Loucy (cell line): Measurements from ENCODE around the gene MUC7.

Source experiments
- H2AFZ ChIP-seq: fragments of 200-600 bp; sonication (generic); 2 replicates; pipeline ENCODE4 v1.6.0; 2016; ENCODE audit warnings: antibody characterized with exemption, mild to moderate bottlenecking, low read length, moderate library complexity
- H3F3A ChIP-seq: fragments of 200-600 bp; 2 replicates; pipeline ENCODE4 v1.6.0; 2016; ENCODE audit warnings: antibody characterized with exemption, low read depth, mild to moderate bottlenecking
- H3K27me3 ChIP-seq: fragments of 200-600 bp; sonication (generic); 2 replicates; pipeline ENCODE4 v1.6.1; 2014; ENCODE audit warnings: low read length, mild to moderate bottlenecking; ENCODE audit not compliant: insufficient read depth, poor library complexity, severe bottlenecking
- H3K36me3 ChIP-seq: fragments of 200-600 bp; sonication (generic); 2 replicates; pipeline ENCODE4 v1.6.1; 2016; ENCODE audit warnings: low read length; ENCODE audit not compliant: insufficient read depth
- H3K4me1 ChIP-seq: fragments of 200-600 bp; sonication (generic); 2 replicates; pipeline ENCODE4 v1.5.1; 2014; ENCODE audit warnings: low read length, mild to moderate bottlenecking; ENCODE audit not compliant: insufficient read depth, poor library complexity, severe bottlenecking
- H3K4me2 ChIP-seq: fragments of 200-600 bp; sonication (generic); 2 replicates; pipeline ENCODE4 v1.6.0; 2014; ENCODE audit warnings: antibody characterized with exemption, low read length, low read depth, mild to moderate bottlenecking; ENCODE audit not compliant: poor library complexity, severe bottlenecking
- H3K4me3 ChIP-seq: fragments of 200-600 bp; sonication (generic); 2 replicates; pipeline ENCODE4 v1.5.1; 2014; ENCODE audit warnings: low read length, mild to moderate bottlenecking, mixed read lengths; ENCODE audit not compliant: poor library complexity, severe bottlenecking
- H3K79me2 ChIP-seq: fragments of 200-600 bp; sonication (generic); 2 replicates; pipeline ENCODE4 v1.6.1; 2014; ENCODE audit warnings: low read length; ENCODE audit not compliant: insufficient read depth
- H3K9ac ChIP-seq: fragments of 200-600 bp; sonication (generic); 2 replicates; pipeline ENCODE4 v1.6.0; 2014; ENCODE audit warnings: mild to moderate bottlenecking, low read depth, low read length, moderate library complexity; ENCODE audit not compliant: poor library complexity, severe bottlenecking
- H3K9me2 ChIP-seq: fragments of 200-600 bp; sonication (generic); replicated peaks from 2 replicates; pipeline ENCODE4 v1.6.1; 2016; ENCODE audit warnings: low read depth, low read length, mixed read lengths
- H3K9me3 ChIP-seq: fragments of 200-600 bp; sonication (generic); 2 replicates; pipeline ENCODE4 v1.6.1; 2014; ENCODE audit warnings: mild to moderate bottlenecking, antibody characterized with exemption, low read length, low read depth; ENCODE audit not compliant: insufficient read depth
- H4K20me1 ChIP-seq: fragments of 200-600 bp; sonication (generic); 2 replicates; pipeline ENCODE4 v1.6.0; 2014; ENCODE audit warnings: antibody characterized with exemption, low read length, mild to moderate bottlenecking; ENCODE audit not compliant: insufficient read depth, poor library complexity, severe bottlenecking
- EZH2phosphoT487 ChIP-seq: fragments of 200-600 bp; IDR thresholded peaks from 2 replicates; pipeline ENCODE4 v1.6.1; 2018; ENCODE audit warnings: antibody characterized with exemption, mild to moderate bottlenecking, moderate library complexity, borderline replicate concordance
- TF ChIP-seq, protein P1 (sequence below): fragments of 200-600 bp; sonication (generic); conservative IDR thresholded peaks from 2 replicates; pipeline ENCODE4 v1.5.1; 2014; ENCODE audit warnings: mild to moderate bottlenecking, antibody characterized with exemption, low read length

Gene MUC7

DNA sequence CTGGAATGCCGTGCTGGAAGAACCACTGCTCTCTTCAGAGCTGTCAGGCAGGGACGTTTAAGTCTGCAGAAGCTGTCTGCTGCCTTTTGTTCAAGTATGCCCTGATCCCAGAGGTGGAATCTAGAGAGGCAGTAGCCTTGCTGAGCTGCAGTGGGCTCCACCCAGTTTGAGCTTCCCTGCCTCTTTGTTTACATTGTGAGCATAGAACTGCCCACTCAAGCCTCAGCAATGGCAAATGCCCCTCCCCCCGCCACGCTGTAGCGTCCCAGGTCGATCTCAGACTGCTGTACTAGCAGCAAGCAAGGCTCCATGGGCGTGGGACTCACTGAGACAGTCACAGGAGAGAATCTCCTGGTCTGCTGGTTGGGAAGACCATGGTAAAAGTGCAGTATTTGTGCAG lies 34.8 kb upstream of the MUC7 start:
- Histone ChIP-seq H3K9me3 (no peaks in the 10 kb centered on the region), H2AFZ (no peak overlapping the region), H3F3A (no peaks in the 10 kb centered on the region), H3K9ac (no peak overlapping the region), H3K4me3 (no peak overlapping the region), H3K4me1 (no peaks in the 10 kb centered on the region), H4K20me1 (no peaks in the 10 kb centered on the region), H3K9me2 (no peaks in the 10 kb centered on the region), H3K36me3 (no peaks in the 10 kb centered on the region), H3K79me2 (no peaks in the 10 kb centered on the region), H3K27me3 (no peaks in the 10 kb centered on the region), H3K4me2 (no peak overlapping the region)
- TF ChIP-seq, protein P1, sequence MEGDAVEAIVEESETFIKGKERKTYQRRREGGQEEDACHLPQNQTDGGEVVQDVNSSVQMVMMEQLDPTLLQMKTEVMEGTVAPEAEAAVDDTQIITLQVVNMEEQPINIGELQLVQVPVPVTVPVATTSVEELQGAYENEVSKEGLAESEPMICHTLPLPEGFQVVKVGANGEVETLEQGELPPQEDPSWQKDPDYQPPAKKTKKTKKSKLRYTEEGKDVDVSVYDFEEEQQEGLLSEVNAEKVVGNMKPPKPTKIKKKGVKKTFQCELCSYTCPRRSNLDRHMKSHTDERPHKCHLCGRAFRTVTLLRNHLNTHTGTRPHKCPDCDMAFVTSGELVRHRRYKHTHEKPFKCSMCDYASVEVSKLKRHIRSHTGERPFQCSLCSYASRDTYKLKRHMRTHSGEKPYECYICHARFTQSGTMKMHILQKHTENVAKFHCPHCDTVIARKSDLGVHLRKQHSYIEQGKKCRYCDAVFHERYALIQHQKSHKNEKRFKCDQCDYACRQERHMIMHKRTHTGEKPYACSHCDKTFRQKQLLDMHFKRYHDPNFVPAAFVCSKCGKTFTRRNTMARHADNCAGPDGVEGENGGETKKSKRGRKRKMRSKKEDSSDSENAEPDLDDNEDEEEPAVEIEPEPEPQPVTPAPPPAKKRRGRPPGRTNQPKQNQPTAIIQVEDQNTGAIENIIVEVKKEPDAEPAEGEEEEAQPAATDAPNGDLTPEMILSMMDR = no peak
- TF ChIP-seq EZH2phosphoT487 = no peak

DNA sequence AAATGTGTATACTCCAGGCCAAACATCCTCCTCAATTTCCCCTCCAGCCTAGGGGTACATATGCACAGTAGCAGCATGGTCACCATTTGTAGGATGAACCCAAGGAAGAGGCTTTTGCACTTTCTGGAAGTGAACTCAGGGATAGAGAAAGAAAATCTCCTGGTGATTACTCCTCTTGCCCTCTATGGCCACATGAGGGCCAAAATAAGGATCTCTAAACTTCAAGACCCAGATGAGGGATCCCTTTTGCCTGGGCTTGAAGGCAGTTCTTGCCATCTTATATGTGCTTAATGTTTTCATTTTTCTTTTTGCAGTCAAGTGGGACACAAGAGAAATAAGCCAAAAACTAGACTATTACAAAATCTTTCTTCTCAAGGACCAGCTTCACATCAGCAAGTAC lies 29.5 kb upstream of the MUC7 start:
- no peaks in the 10 kb centered on the region for H3K79me2 ChIP-seq
- no peak overlapping the region for H2AFZ ChIP-seq
- H3K9me2 ChIP-seq = no peaks in the 10 kb centered on the region
- H3K27me3 ChIP-seq = no peaks in the 10 kb centered on the region
- no peak overlapping the region for H3K4me2 ChIP-seq
- no peaks in the 10 kb centered on the region for H3F3A ChIP-seq
- no peaks in the 10 kb centered on the region for H3K36me3 ChIP-seq
- TF ChIP-seq, protein P1 = no peak
- no peak for TF ChIP-seq EZH2phosphoT487
- no peaks in the 10 kb centered on the region for H3K4me1 ChIP-seq
- H3K4me3 ChIP-seq = no peak overlapping the region
- no peaks in the 10 kb centered on the region for H4K20me1 ChIP-seq
- H3K9me3 ChIP-seq = no peaks in the 10 kb centered on the region
- H3K9ac ChIP-seq = no peak overlapping the region

DNA sequence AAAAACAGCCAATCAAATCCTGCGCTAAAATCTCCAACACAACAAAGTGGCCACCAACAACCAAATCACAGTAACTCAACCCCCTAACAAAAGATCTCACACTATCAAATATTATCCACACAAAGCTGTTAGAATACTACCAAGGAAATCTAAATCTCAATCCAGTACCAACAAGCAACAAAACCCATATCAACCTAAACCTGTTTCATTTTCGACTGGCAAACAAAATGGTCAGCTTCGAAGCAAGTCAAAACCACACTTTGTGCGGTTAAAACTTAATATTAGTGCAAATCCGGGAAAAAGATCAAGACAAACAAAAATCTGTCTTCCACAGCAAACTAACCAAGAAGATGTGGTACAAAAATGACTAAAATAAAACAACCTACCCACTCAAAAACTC lies 28.7 kb upstream of the MUC7 start:
- Histone ChIP-seq H3K4me3 (no peak overlapping the region), H3F3A (no peaks in the 10 kb centered on the region), H3K9me2 (no peaks in the 10 kb centered on the region), H2AFZ (no peak overlapping the region), H3K4me1 (no peaks in the 10 kb centered on the region), H3K36me3 (no peaks in the 10 kb centered on the region), H3K27me3 (no peaks in the 10 kb centered on the region), H4K20me1 (no peaks in the 10 kb centered on the region), H3K79me2 (no peaks in the 10 kb centered on the region), H3K9ac (no peak overlapping the region), H3K9me3 (no peaks in the 10 kb centered on the region), H3K4me2 (no peak overlapping the region)
- no peak for TF ChIP-seq EZH2phosphoT487
- TF ChIP-seq, protein P1 = no peak
